Gastrocnemius medialis (tissue), 4 donors: ENCODE data around the gene PTPN12. TPM values are rescaled to one million over a fixed set of nuclear protein-coding genes. Genes with fewer than 3 reads are reported as not detected.

ENCODE experiments used
- ATAC-seq, 2 donors: fragments of 150-250 bp; one replicate each; pipeline ENCODE4 v1.9.1; 2016
- DNase-seq, 2 donors: peaks; one replicate each; pipeline ENCODE4 v3.0.0-alpha.2; 2019
- H3K27ac ChIP-seq, 4 donors: fragments of 200-600 bp; sonication (generic); 1 replicate in 1 of 4; 2 replicates in 3 of 4; pipeline ENCODE4 v1.5.1; 2016 to 2018; ENCODE audit warnings: mild to moderate bottlenecking in 2 of 4, moderate library complexity in 1 of 4
- H3K27me3 ChIP-seq, 3 donors: fragments of 200-600 bp; sonication (generic) in 2 of 3; 1 replicate in 1 of 3; 2 replicates in 2 of 3; pipeline versions ENCODE4 v1.5.1 to v1.6.0; 2016 to 2019; ENCODE audit warnings: mild to moderate bottlenecking in 1 of 3, moderate library complexity in 1 of 3
- H3K36me3 ChIP-seq, 2 donors: fragments of 200-600 bp; sonication (generic) in 1 of 2; one replicate each; pipeline ENCODE4 v1.5.1; 2017 to 2018
- H3K4me1 ChIP-seq, 2 donors: fragments of 200-600 bp; sonication (generic) in 1 of 2; one replicate each; pipeline ENCODE4 v1.5.1; 2016 to 2017; ENCODE audit warnings: mild to moderate bottlenecking in 2 of 2
- H3K4me3 ChIP-seq, 4 donors: fragments of 200-600 bp; sonication (generic) in 3 of 4; 1 replicate in 1 of 4; 2 replicates in 3 of 4; pipeline ENCODE4 v1.5.1; 2016 to 2019; ENCODE audit warnings: mild to moderate bottlenecking in 2 of 4
- H3K9me3 ChIP-seq, 3 donors: fragments of 200-600 bp; sonication (generic) in 2 of 3; 1 replicate in 1 of 3; 2 replicates in 2 of 3; pipeline ENCODE4 v1.5.1; 2016 to 2019
- CTCF ChIP-seq, 5 experiments: fragments of 450-650 bp in 3 of 5; fragments of 200-600 bp in 2 of 5; sonication (generic) in 2 of 5; IDR thresholded peaks in 4 of 5; conservative IDR thresholded peaks in 1 of 5; 1 replicate in 4 of 5; 2 replicates in 1 of 5; pipeline ENCODE4 v1.5.1; 2016 to 2019; ENCODE audit warnings: antibody characterized with exemption in 5 of 5, mild to moderate bottlenecking in 3 of 5, moderate library complexity in 3 of 5
- POLR2A ChIP-seq, 2 donors: fragments of 450-650 bp; IDR thresholded peaks; one replicate each; pipeline ENCODE4 v1.6.1; 2017; ENCODE audit warnings: antibody characterized with exemption in 2 of 2, mild to moderate bottlenecking in 2 of 2, moderate library complexity in 2 of 2
- in situ Hi-C, 4 donors: fragments of 200-750 bp; cut with MboI; loops; one replicate each; pipeline versions ENCODE4 v1.15.0 to v1.8.0; 2017; ENCODE audit warnings: low sequenced_read_pairs in 4 of 4
- intact Hi-C: fragments of 100-400 bp; cut with DNase I; formaldehyde crosslinking; loops from one replicate; pipeline ENCODE4 v1.15.1; 2023; ENCODE audit warnings: low total_unique reads
- total RNA-seq, 4 donors: library from RNA; depleted of rRNA; stranded (reverse); fragments of >200 nt; gene quantifications; one replicate each; pipeline versions ENCODE4 v1.1.0 to v1.2.3, GENCODE V29; 2016

Gene PTPN12
- total RNA-seq, 4 donors from 2014 or later: 22.7 to 38.0 (median 27.7) TPM

- peak overlapping the region in 1 of 4 donors; percentile 26 for H3K27ac ChIP-seq
- intact Hi-C loops (no loop called here), in situ Hi-C loops (no loop called here)
- DNase-seq (no peak), ATAC-seq (no peak)
- H3K4me1 ChIP-seq: peaks cover 8 to 11% of the 10 kb centered on the region in 2 donors
- no peaks in the 10 kb centered on the region for H3K9me3 ChIP-seq
- TF ChIP-seq POLR2A (IDR thresholded peaks at IDR 0.05): no peak
- TF ChIP-seq CTCF (IDR thresholded peaks at IDR 0.05 in 4 of 5, conservative IDR thresholded peaks at IDR 0.05 in 1 of 5): no peak
- H3K36me3 ChIP-seq: peaks cover 0 to 28% of the 10 kb centered on the region in 2 donors
- H3K4me3 ChIP-seq: no peak overlapping the region
- no peaks in the 10 kb centered on the region for H3K27me3 ChIP-seq
Observed at GRCh38 chr7:77569514-77570232, 32.6 kb downstream of the PTPN12 start.

GRCh38 chr7:77570330-77571011 is 33.4 kb downstream of the PTPN12 start:
- Histone ChIP-seq H3K27me3 (no peaks in the 10 kb centered on the region), H3K4me3 (no peak overlapping the region), H3K27ac (no peak overlapping the region), H3K4me1 (peaks cover 5 to 8% of the 10 kb centered on the region in 2 donors), H3K36me3 (peaks cover 0 to 33% of the 10 kb centered on the region in 2 donors), H3K9me3 (no peaks in the 10 kb centered on the region)
- in situ Hi-C loops: no loop called here
- no peak for ATAC-seq
- TF ChIP-seq POLR2A (IDR thresholded peaks at IDR 0.05): no peak
- no peak for TF ChIP-seq CTCF (IDR thresholded peaks at IDR 0.05 in 4 of 5, conservative IDR thresholded peaks at IDR 0.05 in 1 of 5)
- no peak for DNase-seq
- intact Hi-C loops: no loop called here

- in situ Hi-C loops: no loop called here
- no peak overlapping the region for H3K4me3 ChIP-seq
- H3K4me1 ChIP-seq: peaks cover 0 to 4% of the 10 kb centered on the region in 2 donors
- no peak for DNase-seq
- no peaks in the 10 kb centered on the region for H3K27me3 ChIP-seq
- no peak overlapping the region for H3K27ac ChIP-seq
- H3K36me3 ChIP-seq: peaks cover 0 to 41% of the 10 kb centered on the region in 2 donors
- intact Hi-C loops: no loop called here
- no peaks in the 10 kb centered on the region for H3K9me3 ChIP-seq
- TF ChIP-seq CTCF (IDR thresholded peaks at IDR 0.05 in 4 of 5, conservative IDR thresholded peaks at IDR 0.05 in 1 of 5) (no peak), POLR2A (IDR thresholded peaks at IDR 0.05) (no peak)
- no peak for ATAC-seq
Observed at GRCh38 chr7:77571801-77572200, 34.7 kb downstream of the PTPN12 start.

GRCh38 chr7:77575187-77575586 is 38.1 kb downstream of the PTPN12 start:
- Histone ChIP-seq H3K4me1 (peaks cover 4 to 5% of the 10 kb centered on the region in 2 donors), H3K27ac (no peak overlapping the region), H3K9me3 (no peaks in the 10 kb centered on the region), H3K4me3 (no peak overlapping the region), H3K36me3 (peaks cover 0 to 41% of the 10 kb centered on the region in 2 donors), H3K27me3 (no peaks in the 10 kb centered on the region)
- ATAC-seq: no peak
- DNase-seq: no peak
- intact Hi-C loops: no loop called here
- in situ Hi-C loops: no loop called here
- no peak for TF ChIP-seq CTCF (IDR thresholded peaks at IDR 0.05 in 4 of 5, conservative IDR thresholded peaks at IDR 0.05 in 1 of 5)
- TF ChIP-seq POLR2A (IDR thresholded peaks at IDR 0.05): no peak
